Smooth muscle cell (in vitro differentiated cells): ENCODE data around the gene CEP162. TPM values are rescaled to one million over a fixed set of nuclear protein-coding genes. Genes with fewer than 3 reads are reported as not detected.

ENCODE experiments used
- DNase-seq: peaks from one replicate; lab custom pipeline; 2025; ENCODE audit not compliant: unreplicated experiment; lab: John Stamatoyannopoulos, UW
- H2AFZ ChIP-seq: fragments of 200-600 bp; sonication (generic); 2 replicates; pipeline ENCODE4 v1.6.0; 2016; ENCODE audit warnings: antibody characterized with exemption, low read depth, mild to moderate bottlenecking
- H3F3A ChIP-seq: fragments of 200-600 bp; sonication (generic); 2 replicates; pipeline ENCODE4 v1.6.0; 2017; ENCODE audit warnings: antibody characterized with exemption, low read depth
- H3K27ac ChIP-seq: fragments of 200-600 bp; sonication (generic); 2 replicates; pipeline ENCODE4 v1.5.1; 2016; ENCODE audit warnings: low read depth, mild to moderate bottlenecking
- H3K27me3 ChIP-seq: fragments of 200-600 bp; sonication (generic); 2 replicates; pipeline ENCODE4 v1.6.1; 2016; ENCODE audit warnings: low read depth, mild to moderate bottlenecking
- H3K36me3 ChIP-seq: fragments of 200-600 bp; sonication (generic); 2 replicates; pipeline ENCODE4 v1.5.1; 2016; ENCODE audit warnings: low read depth
- H3K4me1 ChIP-seq: fragments of 200-600 bp; sonication (generic); 2 replicates; pipeline ENCODE4 v1.5.1; 2016; ENCODE audit warnings: low read depth
- H3K4me2 ChIP-seq: fragments of 200-600 bp; sonication (generic); 2 replicates; pipeline ENCODE4 v1.6.0; 2016; ENCODE audit warnings: mild to moderate bottlenecking
- H3K4me3 ChIP-seq: fragments of 200-600 bp; sonication (generic); 2 replicates; pipeline ENCODE4 v1.5.1; 2016; ENCODE audit warnings: mild to moderate bottlenecking
- H3K79me2 ChIP-seq: fragments of 200-600 bp; sonication (generic); 2 replicates; pipeline ENCODE4 v1.6.0; 2016; ENCODE audit warnings: low read depth, mild to moderate bottlenecking
- H3K9ac ChIP-seq: fragments of 200-600 bp; sonication (generic); 2 replicates; pipeline ENCODE4 v1.6.0; 2016; ENCODE audit warnings: low read depth
- H3K9me3 ChIP-seq: fragments of 200-600 bp; sonication (generic); replicated peaks from 2 replicates; pipeline ENCODE4 v1.5.1; 2016; ENCODE audit warnings: low read depth
- H4K20me1 ChIP-seq: fragments of 200-600 bp; sonication (generic); 2 replicates; pipeline ENCODE4 v1.6.0; 2016; ENCODE audit warnings: low read depth
- CTCF ChIP-seq: fragments of 200-600 bp; sonication (generic); IDR thresholded peaks from 2 replicates; pipeline ENCODE4 v1.5.1; 2017; ENCODE audit warnings: borderline replicate concordance, mild to moderate bottlenecking, antibody characterized with exemption; ENCODE audit not compliant: insufficient read depth, poor library complexity, severe bottlenecking
- WGBS: methylation state at CpG from one replicate; pipeline ENCODE4 v1.1.7; 2016; ENCODE audit warnings: low lambda C conversion rate; 5-methylcytosine and 5-hydroxymethylcytosine counted together
- polyA plus RNA-seq: library from polyadenylated mRNA; unstranded; fragments of >200 nt; fragmentation: Nextera tagmentation; extraction: Ambion mirVana; gene quantifications from 2 replicates; pipeline ENCODE4 v1.2.1, GENCODE V29; 2016
- total RNA-seq: library from RNA; depleted of rRNA; stranded (reverse); fragments of >200 nt; gene quantifications from 2 replicates; pipeline ENCODE4 v1.2.3, GENCODE V29; 2014

The CEP162 gene
- total and polyA plus RNA-seq, 2 experiments from 2014 or later: 4.1 to 8.0 TPM

- Histone ChIP-seq H3F3A (no peaks in the 10 kb centered on the region), H3K4me3 (no peak overlapping the region), H2AFZ (peak overlapping the region; percentile 14), H3K4me1 (no peaks in the 10 kb centered on the region), H3K27ac (peak overlapping the region; percentile 92), H3K36me3 (no peaks in the 10 kb centered on the region), H3K27me3 (no peaks in the 10 kb centered on the region), H3K9me3 (no peaks in the 10 kb centered on the region), H3K4me2 (peak overlapping the region; percentile 22), H3K79me2 (no peaks in the 10 kb centered on the region), H4K20me1 (no peaks in the 10 kb centered on the region), H3K9ac (peak overlapping the region; percentile 69)
- DNase-seq: peak; percentile 7
- 24% methylated on average over 6 of the region's 6 CpGs for WGBS
- TF ChIP-seq CTCF: no peak
These were observed 152.3 kb downstream of the CEP162 start for GRCh38 chr6:84074988-84075781.

Other genes with a start within 250 kb of the CEP162 start
- 16.7 and 20.5 TPM in 2 replicates for gene MRAP2, start 193.9 kb downstream of the CEP162 start, total RNA-seq
- 14.0 and 15.0 TPM in 2 replicates for gene MRAP2, start 193.9 kb downstream of the CEP162 start, polyA plus RNA-seq